SW480 (cell line): ENCODE results near the gene PIKFYVE.
"Not testable (repeated sequence)": the region's sequence is repeated elsewhere in the genome, so short reads cannot be mapped to it uniquely, and the experiment has no call there.

Experiments used
- DNase-seq: peaks from one replicate; pipeline ENCODE4 v3.0.0-alpha.2; 2016; ENCODE audit warnings: low spot score

The PIKFYVE gene

DNA sequence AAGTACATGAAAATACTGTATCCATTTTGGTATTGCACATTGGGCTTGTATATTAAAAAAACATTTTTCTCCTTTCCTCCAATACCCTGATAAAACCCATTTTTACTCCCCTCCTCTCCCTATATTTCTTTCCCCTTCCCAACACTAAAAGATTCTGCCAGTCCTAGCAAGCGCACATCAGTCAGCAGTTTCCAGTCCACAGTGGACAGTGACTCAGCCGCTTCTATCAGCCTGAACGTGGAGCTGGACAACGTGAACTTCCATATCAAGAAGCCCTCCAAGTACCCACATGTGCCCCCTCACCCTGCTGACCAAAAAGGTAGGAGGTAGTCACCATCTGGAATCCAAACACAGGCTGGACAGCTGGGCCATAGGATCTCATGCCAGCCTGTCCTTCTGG is 38.6 kb downstream of the PIKFYVE start:
- no peak for DNase-seq

DNA sequence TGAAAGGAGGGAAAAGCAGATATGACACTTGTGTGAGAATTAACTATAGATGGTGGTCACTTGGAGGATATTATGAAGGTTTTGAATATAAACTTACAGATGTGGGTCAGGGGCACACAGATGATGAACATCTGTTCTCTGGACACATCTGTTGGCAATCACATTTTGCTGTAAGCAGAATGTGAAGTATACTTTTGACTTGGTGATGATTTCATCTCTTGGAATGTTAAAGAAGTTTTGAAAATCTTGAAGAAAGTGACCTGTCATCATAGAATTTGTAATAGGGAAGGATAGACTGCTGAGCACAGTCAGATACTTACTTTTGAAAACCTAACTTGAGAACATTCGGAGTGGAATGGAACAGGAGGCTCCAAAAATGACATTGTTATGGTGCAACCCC is 40.2 kb downstream of the PIKFYVE start:
- no peak for DNase-seq

GRCh38 chr2:208311321-208311720 is 45.3 kb downstream of the PIKFYVE start:
- DNase-seq = no peak

DNA sequence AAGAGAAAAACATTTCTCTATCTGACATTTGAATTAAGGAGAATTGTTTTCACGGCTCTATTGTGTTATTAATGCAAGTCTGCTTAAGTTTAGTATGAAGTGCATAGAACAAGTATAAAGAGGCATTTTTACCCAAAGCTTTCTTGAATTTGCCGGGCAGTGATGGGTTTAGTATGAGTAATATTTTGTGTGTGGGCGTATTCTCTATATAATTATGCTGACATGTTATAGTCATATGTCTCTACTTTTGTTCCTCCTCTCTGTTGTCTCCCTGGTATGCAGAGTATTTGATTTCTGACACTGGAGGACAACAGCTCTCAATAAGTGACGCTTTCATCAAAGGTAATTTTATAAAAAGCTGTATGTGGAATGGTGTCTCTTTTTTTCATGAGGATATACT is 45.9 kb downstream of the PIKFYVE start:
- DNase-seq = no peak

- DNase-seq = no peak
Measured at GRCh38 chr2:208315081-208315788, 49.2 kb downstream of the PIKFYVE start.

DNA sequence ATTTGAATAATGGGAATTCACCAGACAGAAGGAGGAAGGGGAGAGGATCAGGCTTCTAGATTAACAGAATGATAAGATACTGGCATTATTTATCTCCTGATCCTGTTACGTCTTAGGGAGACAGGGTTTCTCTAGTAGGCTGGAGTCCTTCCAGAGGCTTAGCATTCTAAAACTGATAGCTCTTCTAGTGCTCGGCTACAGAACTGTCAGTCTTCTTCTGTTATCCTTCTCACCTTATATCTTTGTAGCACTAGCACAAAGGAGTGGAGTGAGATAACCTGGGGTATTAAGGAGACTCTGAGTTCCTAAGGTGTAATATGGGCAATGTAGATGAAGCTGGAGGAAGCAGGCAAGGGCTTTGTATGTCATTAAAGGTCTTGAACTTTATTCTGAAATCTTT is 52.1 kb downstream of the PIKFYVE start:
- no peak for DNase-seq

DNA sequence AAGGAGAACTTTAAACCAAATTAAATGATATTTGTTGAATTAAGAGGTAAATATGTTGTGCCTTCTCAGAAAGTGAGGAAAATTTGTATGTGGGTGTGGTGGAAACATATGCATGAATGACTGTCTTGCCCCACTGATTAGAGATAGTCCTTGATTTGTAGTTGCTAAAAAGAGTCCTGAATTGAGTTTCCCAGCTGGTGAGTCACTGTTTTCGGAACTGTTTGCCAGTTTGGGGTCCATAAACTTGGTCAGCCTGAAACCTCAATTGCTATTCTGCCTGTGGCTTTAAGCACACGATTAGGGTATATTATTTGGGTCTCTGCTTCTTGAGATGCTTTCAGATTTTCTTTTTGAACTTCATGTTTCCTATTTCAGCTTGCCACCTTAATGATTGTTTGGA is 53.3 kb downstream of the PIKFYVE start:
- no peak for DNase-seq

GRCh38 chr2:208320686-208321085 is 54.6 kb downstream of the PIKFYVE start:
- no peak for DNase-seq

DNA sequence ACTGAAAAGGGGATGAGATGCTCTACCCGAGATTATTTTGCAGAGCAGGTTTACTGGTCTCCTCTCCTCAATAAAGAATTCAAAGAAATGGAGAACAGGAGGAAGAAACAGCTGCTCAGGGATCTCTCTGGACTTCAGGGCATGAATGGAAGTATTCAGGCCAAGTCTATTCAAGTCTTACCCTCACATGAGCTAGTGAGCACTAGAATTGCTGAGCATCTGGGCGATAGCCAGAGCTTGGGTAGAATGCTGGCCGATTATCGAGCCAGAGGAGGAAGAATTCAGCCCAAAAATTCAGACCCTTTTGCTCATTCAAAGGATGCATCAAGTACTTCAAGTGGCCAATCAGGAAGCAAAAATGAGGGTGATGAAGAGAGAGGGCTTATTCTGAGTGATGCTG is 60.0 kb downstream of the PIKFYVE start:
- DNase-seq = no peak

DNA sequence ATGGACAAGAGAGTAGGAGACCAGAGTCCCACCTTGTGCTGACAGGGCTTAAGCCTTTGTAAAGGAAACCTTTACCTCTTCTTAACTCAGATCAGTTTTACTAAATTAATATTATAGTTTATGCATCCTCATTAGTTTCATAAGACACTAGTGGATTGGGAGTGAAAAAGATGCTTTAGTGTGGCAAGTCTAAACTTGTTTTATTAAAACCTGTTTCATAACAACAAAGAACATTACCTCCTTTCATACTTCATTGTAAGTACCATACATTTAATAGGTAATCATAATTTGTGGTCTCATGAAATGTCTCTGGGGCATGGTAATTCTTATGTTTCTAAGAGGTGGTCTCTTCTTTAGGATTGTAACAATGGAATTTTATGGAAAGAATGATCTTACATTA is 63.4 kb downstream of the PIKFYVE start:
- DNase-seq = no peak

- no peak for DNase-seq
Measured at GRCh38 chr2:208334230-208334629, 68.2 kb downstream of the PIKFYVE start.

DNA sequence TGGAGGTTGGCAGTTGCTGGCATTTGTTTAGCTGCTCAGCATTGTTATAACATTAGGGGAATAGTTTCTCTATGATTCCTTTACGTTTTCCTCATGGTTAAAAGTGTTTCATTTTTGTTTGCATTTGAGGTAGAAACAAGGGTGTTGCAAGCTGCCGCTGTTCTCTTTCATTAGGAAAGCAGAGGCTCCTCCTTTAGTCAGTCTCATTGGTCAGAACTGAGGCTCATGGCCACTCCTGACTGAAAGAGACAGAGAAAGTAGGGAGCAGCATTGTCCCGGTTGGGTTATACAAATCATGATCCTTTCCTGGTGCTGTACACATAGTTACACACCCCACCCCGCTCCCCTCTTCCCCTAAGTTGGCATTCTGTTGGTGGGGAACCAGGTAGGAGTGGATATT is 80.7 kb downstream of the PIKFYVE start:
- no peak for DNase-seq

GRCh38 chr2:208350610-208351009 is 84.6 kb downstream of the PIKFYVE start:
- DNase-seq = no peak

DNA sequence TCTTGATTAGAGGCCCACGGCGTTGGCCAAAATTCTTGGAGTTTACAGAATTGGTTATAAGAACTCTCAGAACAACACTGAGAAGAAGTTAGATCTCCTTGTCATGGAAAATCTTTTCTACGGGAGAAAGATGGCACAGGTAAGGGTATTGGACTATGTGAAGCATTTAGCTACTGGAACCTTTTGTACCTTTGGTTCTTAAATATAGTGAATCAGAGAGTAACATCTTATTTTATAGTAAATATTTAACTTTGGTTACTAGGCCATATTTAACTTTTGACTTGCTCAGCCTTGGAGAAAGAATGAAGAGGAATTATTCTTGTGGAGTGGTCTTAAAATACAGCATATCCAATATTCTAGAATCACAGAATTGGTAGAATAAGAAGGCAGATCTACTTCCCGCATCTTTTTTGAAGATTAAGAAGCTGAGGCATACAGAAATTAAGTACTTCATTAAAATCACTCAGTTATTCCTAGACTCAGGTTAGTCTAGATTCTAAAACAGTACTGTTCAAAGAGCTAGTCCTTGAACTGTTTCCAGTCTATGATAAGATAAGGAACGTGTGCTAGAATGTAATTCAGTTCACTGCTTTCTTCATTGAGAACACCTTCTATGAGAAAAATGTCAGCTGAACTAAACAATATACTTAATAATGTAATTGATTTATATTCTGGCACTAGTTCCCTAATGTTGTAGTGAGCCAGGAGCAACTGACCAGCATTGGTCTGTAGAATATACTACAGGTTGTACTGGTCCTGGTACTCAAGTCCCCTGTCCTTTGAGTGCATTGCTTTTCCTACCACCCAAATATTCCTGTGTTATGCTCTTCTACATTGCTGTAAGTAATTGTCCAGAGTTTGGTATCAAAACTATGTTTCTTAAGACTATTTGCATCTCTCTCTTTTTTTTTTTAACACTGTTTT is 86.9 kb downstream of the PIKFYVE start:
- DNase-seq = no peak

GRCh38 chr2:208354964-208355381 is 88.9 kb downstream of the PIKFYVE start:
- DNase-seq = no peak

DNA sequence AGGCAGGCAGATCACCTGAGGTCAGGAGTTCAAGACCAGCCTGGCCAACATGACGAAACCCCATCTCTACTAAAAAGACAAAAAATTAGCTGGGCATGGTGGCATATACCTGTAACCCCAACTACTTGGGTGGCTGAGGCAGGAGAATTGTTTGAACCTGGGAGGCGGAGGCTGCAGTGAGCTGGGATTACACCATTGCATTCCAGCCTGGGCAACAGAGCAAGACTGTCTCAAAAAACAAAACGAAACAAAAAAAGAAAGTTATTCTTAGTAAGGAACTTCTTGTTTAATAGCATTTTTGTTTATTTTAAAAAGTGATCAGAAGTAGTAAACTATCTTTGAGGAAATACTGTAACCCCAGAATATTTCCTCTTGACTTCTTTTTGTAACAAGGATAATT is 90.4 kb downstream of the PIKFYVE start:
- not testable (repeated sequence) for DNase-seq

DNA sequence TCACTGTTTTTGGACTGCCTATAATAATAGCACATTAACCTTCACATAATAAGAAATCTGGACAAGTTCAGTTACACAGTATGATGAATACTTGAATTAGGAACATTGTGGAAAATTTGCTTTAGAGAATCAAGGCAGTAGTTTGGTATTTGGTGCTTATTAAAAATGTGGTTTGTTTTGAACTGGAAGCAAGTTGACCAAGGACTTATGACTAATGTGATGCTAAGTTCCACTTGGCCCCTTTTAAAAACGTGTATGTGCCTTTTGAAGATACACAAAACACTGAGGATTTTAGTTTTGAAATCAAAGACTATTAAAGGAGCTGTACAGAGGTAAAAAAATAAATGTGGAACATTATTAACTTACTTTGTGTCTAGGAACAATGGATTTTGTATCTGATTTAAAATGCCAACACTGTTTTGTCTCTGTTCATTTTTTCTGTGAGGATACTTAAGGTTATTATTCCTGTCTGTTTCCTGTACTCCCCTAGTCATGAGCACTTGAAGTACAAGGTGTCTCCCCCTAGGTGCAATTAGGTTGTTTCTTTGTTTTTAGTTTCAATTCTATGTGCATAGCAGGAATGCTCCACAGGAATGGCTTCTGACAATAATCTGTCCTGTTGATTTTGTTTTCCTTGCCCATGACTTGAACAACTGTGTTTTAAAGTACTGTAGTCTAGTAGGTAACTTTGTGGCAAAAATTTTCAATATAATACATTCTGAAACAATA is 91.0 kb downstream of the PIKFYVE start:
- no peak for DNase-seq

GRCh38 chr2:208358758-208359631 is 92.9 kb downstream of the PIKFYVE start:
- no peak for DNase-seq

DNA sequence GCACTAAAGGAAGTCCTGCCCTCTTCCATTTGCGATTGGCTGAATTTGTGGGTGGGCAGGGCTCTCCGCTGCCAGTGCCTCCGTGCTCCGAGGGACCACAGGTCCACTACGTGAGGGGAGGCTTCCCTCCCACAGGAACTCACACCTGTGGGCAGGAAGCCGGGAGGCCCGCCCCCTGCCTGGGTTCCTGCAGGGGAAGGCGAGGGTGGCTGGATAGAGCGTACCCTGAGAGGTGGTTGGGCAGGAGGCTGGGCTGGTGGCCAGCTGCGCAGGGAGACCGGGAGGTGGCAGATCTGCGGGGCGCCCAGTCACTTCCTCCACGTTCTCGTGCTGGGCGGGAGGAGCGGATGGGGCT is 93.6 kb downstream of the PIKFYVE start:
- no peak for DNase-seq

DNA sequence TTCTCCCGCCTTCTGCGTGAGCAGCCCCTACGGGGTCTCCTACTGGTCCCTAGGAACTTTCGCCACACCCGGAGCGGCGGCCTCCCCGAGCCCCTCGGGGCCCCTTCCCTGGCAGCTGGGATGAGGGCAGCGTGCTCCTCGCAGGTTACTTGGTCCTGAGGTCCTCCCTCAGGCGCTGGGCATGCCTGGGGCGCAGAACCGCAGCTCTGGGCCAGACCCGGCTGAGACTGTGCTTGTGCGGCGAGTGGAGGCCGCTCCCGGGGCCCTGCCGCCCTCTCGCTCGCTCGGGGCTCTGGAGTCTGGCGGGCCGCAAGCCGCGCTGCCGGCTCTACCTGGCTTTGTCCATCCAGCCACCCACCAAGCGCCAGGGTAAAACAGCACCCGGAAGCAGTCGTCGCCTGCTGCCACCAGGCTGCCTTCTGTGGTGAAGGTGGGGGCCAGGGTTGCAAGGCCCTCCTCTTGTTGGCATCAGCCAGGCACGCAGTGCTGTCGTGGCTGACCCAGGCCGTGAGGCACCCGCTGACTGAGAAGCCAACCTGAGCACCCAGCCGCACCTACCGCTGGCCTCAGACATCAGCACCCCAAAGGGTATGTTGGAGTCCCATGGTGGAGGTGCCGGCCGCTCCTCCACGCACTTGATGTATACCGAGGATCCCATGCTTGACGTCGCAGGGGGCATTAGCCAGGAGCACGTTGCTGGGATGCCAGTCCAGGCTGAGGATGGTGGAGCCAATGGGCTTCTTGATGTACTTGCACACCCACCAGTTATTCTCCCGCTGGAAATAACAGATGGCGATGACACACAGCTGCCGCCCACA is 94.4 kb downstream of the PIKFYVE start:
- no peak for DNase-seq

- no peak for DNase-seq
Measured at GRCh38 chr2:208361077-208361441, 95.0 kb downstream of the PIKFYVE start.
